ENCODE data around the gene RHBDD1.

Gene RHBDD1

GRCh38 chr2:226943862-226944620 lies 108.2 kb downstream of the RHBDD1 start:
- DNase-seq = no peak

DNA sequence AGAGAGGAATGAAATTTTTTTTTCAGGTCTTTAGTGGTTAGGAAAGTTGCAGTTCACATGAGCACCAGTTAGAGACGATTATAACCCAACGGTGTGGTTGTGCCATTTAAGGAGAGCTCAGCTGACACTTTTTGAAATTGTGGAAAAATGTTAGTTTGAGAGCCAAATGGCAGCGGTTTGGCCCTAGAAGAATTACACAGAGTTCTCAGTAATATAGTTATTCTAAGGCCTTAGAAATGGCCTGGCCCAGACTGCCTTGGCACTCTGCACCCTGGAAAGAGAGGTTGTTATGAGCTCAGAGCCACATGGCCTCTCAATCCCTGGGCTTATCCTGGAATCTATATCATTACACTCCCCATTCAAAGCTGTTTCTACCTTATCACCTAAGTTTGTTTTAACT lies 117.4 kb downstream of the RHBDD1 start:
- no peak for DNase-seq

- no peak for DNase-seq
Measured at GRCh38 chr2:226953826-226954225, 118.0 kb downstream of the RHBDD1 start.

DNA sequence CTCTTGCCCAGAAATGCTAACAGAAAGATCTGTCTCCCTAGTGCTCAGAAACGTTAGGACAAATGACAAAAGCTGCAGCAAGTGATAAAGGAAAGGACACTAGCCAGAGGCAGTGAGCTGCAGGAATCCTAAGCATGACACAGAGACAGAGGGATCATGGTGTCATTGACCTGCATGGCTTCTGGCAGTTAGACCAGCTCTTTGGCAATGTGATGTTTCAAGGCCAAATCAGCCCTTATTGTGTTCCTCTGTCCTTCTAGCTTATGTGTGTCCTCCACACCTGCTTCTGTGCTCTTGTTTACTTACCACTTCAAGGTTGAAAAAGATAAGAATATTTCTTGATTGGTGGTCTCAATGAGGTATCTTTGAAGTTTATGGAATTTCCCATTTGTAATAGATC lies 120.8 kb downstream of the RHBDD1 start:
- no peak for DNase-seq

GRCh38 chr2:226959418-226959817 lies 123.6 kb downstream of the RHBDD1 start:
- no peak for DNase-seq

- DNase-seq = no peak
Measured at GRCh38 chr2:226962176-226962773, 126.4 kb downstream of the RHBDD1 start.

DNA sequence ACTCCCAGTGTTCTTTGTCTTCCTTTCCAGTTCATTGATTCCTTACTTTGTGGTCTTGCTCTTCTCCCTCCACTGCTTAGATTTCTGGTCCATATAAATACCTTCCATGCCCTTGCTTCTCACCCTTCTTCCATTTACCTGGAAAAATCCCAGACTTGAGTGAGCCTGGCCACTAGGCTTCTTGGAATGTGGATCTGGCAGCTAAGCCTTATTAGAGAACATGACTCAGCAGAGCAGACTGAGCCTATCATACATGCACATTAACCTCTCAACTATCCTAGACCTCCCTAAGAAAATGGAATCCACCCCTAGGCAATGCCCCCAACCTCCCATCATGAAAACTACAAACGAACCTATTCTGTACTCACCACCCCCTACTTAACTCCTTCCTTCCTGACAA lies 127.7 kb downstream of the RHBDD1 start:
- no peak for DNase-seq

GRCh38 chr2:226965376-226965775 lies 129.5 kb downstream of the RHBDD1 start:
- DNase-seq = no peak

GRCh38 chr2:226969417-226970080 lies 133.7 kb downstream of the RHBDD1 start:
- no peak for DNase-seq

GRCh38 chr2:226970362-226970761 lies 134.5 kb downstream of the RHBDD1 start:
- DNase-seq = no peak

DNA sequence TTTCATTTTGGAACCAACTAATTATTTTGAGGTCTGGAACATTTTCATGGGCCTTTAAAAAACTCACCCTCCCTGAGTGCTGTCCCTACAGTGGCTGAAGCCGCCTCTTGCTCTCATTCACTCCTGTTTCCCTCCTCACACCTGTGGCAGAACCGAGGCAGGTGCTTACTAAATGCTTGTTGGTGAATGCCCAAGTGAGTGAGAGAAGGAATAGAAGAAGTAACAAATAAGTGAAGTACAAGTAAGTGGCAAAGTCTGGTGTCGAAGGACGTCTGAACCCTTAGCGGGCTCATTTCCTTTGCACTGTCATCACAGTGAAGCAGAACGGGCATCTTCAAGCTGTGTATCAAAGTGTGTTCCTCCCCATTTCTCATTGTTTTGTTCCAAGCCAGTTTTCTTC lies 135.2 kb downstream of the RHBDD1 start:
- DNase-seq = no peak

DNA sequence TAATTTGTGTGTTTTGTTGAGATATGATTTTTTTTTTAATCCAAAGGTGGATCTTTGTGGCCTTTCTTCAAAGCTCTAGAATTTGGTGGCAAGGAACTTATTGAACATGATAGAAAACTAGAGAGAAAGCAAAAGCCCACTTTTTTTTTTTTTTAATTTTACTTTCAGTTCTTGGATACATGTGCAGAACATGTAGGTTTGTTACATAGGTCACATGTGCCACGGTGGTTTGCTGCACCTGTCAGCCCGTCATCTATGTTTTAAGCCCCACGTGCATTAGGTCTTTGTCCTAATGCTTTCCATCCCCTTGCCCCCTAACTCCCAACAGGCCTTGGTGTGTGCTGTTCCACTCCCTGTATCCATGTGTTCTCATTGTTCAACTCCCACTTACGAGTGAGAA lies 135.9 kb downstream of the RHBDD1 start:
- no peak for DNase-seq

DNA sequence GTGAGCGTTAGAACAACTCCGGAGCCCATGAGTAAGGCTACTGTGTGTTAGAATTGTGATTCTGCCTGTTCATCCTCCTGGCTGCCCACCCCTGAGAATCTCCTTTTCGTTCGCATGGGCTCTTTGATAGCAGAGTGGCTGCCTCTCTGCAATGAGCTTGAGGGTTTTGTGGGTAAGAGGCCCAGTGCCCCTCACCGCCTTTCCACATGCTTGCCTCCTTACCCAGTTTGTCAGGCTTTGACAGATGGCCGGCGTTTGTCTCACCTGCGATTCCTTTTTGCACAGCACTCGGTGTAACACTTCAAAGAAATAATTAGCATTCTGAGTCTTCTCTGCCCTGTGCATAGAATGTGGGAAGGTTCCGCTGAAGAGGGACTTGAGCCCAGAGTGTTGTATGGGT lies 138.0 kb downstream of the RHBDD1 start:
- no peak for DNase-seq

GRCh38 chr2:226977775-226978190 lies 141.9 kb downstream of the RHBDD1 start:
- DNase-seq = no peak

DNA sequence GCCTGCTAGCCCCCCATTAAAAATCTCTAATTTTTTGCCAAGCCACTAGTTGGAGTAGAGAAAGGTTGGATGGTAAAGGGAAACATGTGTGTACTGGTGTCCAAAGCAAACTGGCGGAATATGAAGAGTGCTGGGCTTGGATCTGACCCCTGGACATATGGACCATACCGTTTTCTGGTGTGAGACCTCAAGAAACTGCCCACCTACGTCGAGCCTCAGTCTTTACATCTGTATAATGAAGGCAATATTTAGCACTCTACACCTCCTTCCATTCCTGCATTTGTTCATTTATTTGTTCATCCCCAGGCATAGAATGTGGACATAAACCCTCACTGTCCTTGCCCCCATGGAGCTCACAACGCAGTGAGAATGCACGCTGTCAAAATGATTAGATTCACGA lies 142.4 kb downstream of the RHBDD1 start:
- DNase-seq = no peak

GRCh38 chr2:226979004-226979403 lies 143.2 kb downstream of the RHBDD1 start:
- no peak for DNase-seq

DNA sequence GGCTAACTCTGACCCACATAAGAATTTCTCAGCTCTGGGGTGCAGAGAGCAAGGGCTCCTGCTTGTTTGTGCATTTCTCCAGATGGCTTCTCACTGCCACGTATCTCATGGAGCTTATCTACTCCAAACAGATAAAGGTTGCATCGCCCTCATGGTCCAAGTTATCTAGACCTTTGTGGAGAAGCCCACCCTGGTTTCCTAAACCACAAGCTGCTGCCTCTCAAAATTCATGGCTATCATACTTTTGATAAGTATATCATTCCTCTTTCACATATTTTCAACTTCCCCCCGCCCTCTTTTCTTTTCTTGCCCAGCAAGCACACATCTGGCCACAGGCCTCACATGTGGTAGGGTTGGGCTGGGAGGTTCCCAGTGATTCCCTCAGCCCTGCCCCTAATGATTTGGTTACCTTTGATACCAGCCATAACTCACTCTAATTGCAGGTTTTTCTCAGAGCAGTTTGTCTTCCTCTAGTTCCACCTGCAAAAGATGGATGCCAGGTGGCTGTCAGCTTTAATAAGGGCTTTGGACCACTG lies 146.0 kb downstream of the RHBDD1 start:
- no peak for DNase-seq

DNA sequence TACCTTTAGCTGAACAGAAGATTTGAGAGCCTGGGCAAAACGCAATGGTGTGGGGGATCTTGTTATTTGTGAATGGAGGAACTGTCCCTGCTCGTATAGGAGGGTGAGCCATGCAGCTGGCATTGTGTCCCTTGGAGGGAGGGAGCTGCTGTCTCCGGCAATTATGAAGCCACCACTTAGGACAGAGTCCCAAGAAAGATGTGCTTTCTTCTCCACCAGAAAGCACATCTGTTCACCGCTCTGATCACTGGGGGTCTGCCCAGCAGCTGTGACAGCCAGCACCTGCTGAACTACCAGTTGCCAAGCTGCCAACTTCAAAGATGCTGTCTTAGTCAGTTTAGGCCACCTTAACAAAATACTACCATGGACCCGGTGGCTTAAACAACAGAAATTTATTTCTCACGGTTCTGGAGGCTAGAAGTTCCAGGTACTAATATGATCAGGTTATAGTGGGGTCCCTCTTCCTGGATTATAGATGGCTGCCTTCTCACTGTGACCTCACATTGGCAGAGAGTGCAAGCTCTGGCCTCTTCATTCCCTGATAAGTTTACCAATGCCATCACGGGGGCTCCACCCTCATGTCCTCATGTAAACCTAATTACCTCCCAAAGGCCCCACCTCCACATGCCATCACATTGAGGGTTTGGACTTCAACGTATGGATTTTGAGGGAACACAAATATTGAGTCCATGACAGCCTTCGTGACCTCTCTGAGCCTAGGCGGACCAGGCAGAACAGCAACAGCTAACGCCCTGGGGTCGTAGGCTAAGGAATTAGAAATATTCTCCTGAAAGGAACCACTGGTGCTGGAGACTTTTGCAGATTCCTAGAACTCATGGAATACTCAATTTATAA lies 148.3 kb downstream of the RHBDD1 start:
- no peak for DNase-seq

DNA sequence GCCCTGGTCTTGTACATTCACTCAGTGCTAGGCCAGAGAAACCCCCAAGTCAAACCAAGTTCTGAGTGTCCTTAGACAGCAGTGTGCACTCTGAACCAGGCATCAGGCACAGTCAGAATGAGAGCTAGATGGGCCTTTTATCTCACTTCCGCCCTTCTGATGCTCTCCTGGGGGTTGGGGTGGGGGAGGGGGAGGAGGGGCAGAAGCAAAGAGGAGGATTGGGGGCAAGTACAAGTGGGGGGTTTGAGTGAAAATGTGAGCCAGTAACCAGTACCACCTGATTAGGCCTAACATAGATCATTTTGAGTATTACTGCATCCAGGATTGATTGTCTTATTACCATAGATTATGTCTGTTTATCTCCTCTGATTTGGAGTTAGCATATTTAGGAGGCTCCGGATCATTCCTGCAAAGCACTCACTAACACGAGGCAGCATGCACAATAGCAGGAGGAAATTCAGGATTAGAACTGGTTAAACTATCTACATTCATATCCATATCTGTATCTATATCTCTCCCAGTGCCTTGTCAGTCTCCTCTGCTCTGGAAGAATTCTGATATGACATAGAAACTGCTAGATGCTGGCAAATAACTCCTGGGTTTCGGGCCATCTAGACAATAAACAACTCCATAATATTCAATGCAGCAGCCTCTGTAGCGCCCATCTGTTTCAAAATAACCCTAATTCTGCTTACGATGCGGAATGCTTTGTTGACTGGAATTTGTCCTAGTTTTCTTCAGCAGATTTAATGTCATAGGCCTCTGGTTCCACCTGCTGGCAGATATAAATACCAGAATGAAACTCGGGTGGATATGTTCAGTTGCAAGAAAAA lies 149.1 kb downstream of the RHBDD1 start:
- peak; percentile 14 to 29 for DNase-seq

- no peak for DNase-seq
Measured at GRCh38 chr2:226985583-226985946, 149.7 kb downstream of the RHBDD1 start.

DNA sequence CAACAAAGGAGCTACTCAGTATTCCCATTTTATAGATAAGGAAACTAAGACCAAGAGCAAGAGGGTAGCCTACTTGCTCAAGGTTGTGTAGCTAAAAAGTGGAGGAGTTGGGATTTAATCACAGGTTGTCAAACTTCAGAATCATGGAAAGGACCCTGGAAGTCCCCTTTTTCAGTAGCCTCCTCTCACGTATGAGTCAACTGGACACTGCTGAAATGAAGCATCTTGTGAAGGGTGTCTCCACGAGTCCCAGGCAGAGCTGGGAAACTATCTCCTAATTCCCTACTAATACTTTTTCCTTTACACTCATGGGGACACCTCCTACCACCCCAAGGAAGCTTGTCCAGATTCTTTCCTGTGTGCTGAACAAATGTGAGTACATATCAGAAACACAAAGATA lies 155.8 kb downstream of the RHBDD1 start:
- no peak for DNase-seq

GRCh38 chr2:226993171-226993570 lies 157.3 kb downstream of the RHBDD1 start:
- no peak for DNase-seq

Data from NCI-H1930 (cell line).